Prostate gland (tissue), 2 donors: ENCODE results near the gene DLGAP4.

Experiments
- POLR2A ChIP-seq: fragments of 450-650 bp; IDR thresholded peaks from one replicate; pipeline ENCODE4 v1.6.1; 2016; ENCODE audit warnings: antibody characterized with exemption, mild to moderate bottlenecking
- POLR2AphosphoS5 ChIP-seq: sonication (generic); formaldehyde crosslinking; IDR thresholded peaks from one replicate; pipeline ENCODE4 v1.6.1; 2017; ENCODE audit warnings: antibody characterized with exemption
- TF ChIP-seq, protein P1 (sequence below), 4 experiments: fragments of 200-600 bp in 2 of 4; fragments of 450-650 bp in 2 of 4; sonication (generic) in 2 of 4; IDR thresholded peaks; 1 replicate in 3 of 4; 2 replicates in 1 of 4; pipeline ENCODE4 v1.5.1; 2016 to 2019; ENCODE audit warnings: antibody characterized with exemption in 4 of 4, mild to moderate bottlenecking in 2 of 4, moderate library complexity in 2 of 4

DNA sequence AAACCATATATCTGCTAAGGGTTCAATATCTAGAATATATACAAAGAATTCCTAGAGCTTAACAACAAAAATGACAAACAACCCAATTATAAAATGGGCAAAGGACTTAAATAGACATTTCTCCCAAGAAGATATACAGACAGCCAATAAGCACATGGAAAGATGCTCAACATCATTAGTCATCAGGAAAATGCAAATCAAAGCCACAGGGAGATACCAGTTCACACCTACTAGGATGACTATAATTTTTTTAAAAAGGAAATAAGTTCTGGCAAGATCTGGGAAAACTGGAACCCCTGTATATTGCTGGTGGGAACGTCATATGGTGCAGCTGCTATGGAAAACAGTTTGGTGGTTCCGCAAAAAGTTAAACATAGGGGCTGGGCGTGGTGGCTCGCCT lies 119.0 kb downstream of the DLGAP4 start:
- TF ChIP-seq, protein P1, sequence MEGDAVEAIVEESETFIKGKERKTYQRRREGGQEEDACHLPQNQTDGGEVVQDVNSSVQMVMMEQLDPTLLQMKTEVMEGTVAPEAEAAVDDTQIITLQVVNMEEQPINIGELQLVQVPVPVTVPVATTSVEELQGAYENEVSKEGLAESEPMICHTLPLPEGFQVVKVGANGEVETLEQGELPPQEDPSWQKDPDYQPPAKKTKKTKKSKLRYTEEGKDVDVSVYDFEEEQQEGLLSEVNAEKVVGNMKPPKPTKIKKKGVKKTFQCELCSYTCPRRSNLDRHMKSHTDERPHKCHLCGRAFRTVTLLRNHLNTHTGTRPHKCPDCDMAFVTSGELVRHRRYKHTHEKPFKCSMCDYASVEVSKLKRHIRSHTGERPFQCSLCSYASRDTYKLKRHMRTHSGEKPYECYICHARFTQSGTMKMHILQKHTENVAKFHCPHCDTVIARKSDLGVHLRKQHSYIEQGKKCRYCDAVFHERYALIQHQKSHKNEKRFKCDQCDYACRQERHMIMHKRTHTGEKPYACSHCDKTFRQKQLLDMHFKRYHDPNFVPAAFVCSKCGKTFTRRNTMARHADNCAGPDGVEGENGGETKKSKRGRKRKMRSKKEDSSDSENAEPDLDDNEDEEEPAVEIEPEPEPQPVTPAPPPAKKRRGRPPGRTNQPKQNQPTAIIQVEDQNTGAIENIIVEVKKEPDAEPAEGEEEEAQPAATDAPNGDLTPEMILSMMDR (IDR thresholded peaks at IDR 0.05): no peak
- TF ChIP-seq POLR2A (no peak), POLR2AphosphoS5 (no peak)
